PC-9 (cell line): Measurements from ENCODE around the gene LACC1. TPM values are rescaled to one million over a fixed set of nuclear protein-coding genes. Genes with fewer than 3 reads are reported as not detected.

Experiments
- BruUV-seq: library from RNA; stranded (reverse); fragments of 400-500 nt; replicated peaks from 2 replicates; lab custom pipeline; 2021; lab: Mats Ljungman, UMichigan
- CTCF ChIA-PET: fragments of 300-600 bp; sonication (Branson Sonifier 250); formaldehyde crosslinking; loops from one replicate; lab custom pipeline; 2022; ENCODE audit warnings: antibody characterized with exemption; lab: Charles Lee
- POLR2A ChIA-PET: fragments of 300-600 bp; sonication (Branson Sonifier 250); formaldehyde crosslinking; loops from one replicate; lab custom pipeline; 2022; ENCODE audit warnings: antibody characterized with exemption; ENCODE audit not compliant: unreplicated experiment; lab: Charles Lee
- DNase-seq, 2 experiments: peaks; one replicate each; pipeline versions ENCODE4 v3.0.0 to v3.0.0-alpha.2; 2015 to 2022; ENCODE audit warnings: mixed read lengths in 1 of 2
- H2AFZ ChIP-seq: fragments of 200-600 bp; sonication (generic); 2 replicates; pipeline ENCODE4 v1.8.1; 2017; ENCODE audit warnings: antibody characterized with exemption
- H3F3A ChIP-seq: fragments of 200-600 bp; sonication (generic); 2 replicates; pipeline ENCODE4 v1.8.1; 2017; ENCODE audit warnings: antibody characterized with exemption, mild to moderate bottlenecking, low read depth; ENCODE audit not compliant: insufficient read depth
- H3K27ac ChIP-seq: fragments of 200-600 bp; sonication (generic); 2 replicates; pipeline ENCODE4 v1.6.1; 2016; ENCODE audit warnings: mixed run types
- H3K27me3 ChIP-seq: fragments of 200-600 bp; sonication (generic); 2 replicates; pipeline ENCODE4 v1.6.1; 2016; ENCODE audit warnings: low read depth, mixed run types; ENCODE audit not compliant: insufficient read depth
- H3K36me3 ChIP-seq: fragments of 200-600 bp; sonication (generic); 2 replicates; pipeline ENCODE4 v1.6.1; 2016; ENCODE audit warnings: low read depth, mixed run types
- H3K4me1 ChIP-seq: fragments of 200-600 bp; sonication (generic); replicated peaks from 2 replicates; pipeline ENCODE4 v1.6.1; 2016; ENCODE audit warnings: mixed run types; ENCODE audit not compliant: insufficient read depth
- H3K4me2 ChIP-seq: fragments of 200-600 bp; sonication (generic); 2 replicates; pipeline ENCODE4 v1.6.1; 2017; ENCODE audit warnings: mixed run types
- H3K4me3 ChIP-seq: fragments of 200-600 bp; sonication (generic); 2 replicates; pipeline ENCODE4 v1.6.1; 2016; ENCODE audit warnings: mixed run types
- H3K79me2 ChIP-seq: fragments of 200-600 bp; sonication (generic); 2 replicates; pipeline ENCODE4 v1.6.1; 2017; ENCODE audit warnings: low read depth, mixed run types
- H3K9me2 ChIP-seq: fragments of 200-600 bp; sonication (generic); 2 replicates; pipeline ENCODE4 v1.8.1; 2017; ENCODE audit warnings: mild to moderate bottlenecking; ENCODE audit not compliant: insufficient read depth
- H3K9me3 ChIP-seq: fragments of 200-600 bp; sonication (generic); 2 replicates; pipeline ENCODE4 v1.8.1; 2016; ENCODE audit warnings: low read depth; ENCODE audit not compliant: insufficient read depth
- H4K20me1 ChIP-seq: fragments of 200-600 bp; sonication (generic); 2 replicates; pipeline ENCODE4 v1.8.1; 2017; ENCODE audit not compliant: insufficient read depth
- CTCF ChIP-seq: fragments of 200-600 bp; sonication (generic); conservative IDR thresholded peaks from 2 replicates; pipeline ENCODE4 v1.6.1; 2017; ENCODE audit warnings: mixed run types, antibody characterized with exemption, mild to moderate bottlenecking, moderate library complexity
- EZH2 ChIP-seq: fragments of 200-600 bp; sonication (generic); IDR thresholded peaks from 2 replicates; pipeline ENCODE4 v1.8.0; 2017; ENCODE audit warnings: antibody characterized with exemption, low read depth
- intact Hi-C: fragments of 100-400 bp; cut with micrococcal nuclease; formaldehyde crosslinking; loops from one replicate; pipeline ENCODE4 v1.10.0; 2022; ENCODE audit not compliant: unreplicated experiment
- total RNA-seq: library from RNA; stranded (reverse); gene quantifications from 2 replicates; pipeline ENCODE4 v1.2.3, GENCODE V29; 2021

Gene LACC1
- total RNA-seq, 1 experiment from 2014 or later, result 2.4 TPM

DNA sequence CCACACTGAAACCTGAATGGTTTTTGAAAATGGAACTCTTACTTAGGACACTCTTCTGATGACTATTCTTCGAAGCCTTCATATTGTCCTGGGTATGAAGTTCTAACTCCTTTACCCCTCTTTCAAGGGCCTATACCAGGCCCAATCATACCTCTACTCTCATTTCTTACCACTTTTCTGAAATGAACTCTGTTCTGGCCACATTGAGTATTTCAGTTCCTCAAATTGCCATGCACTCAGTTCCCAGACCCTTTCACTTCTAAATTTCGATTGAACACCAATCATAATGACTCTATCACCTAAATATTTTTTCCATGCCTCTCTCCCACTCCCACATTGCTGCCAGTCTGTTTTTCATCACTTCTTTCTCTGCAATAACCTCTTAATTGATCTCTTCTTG is 53.7 kb downstream of the LACC1 start:
- H3K9me2 ChIP-seq, result no peaks in the 10 kb centered on the region
- ChIA-PET POLR2A (no interaction called here), CTCF (no interaction called here)
- no peaks in the 10 kb centered on the region for H3F3A ChIP-seq
- H3K9me3 ChIP-seq, result 0 out of 2 replicates have a peak, but pooled peaks cover 5% of the 10 kb centered on the region
- DNase-seq, result no peak
- no peak overlapping the region for H2AFZ ChIP-seq
- no TSS peak for BruUV-seq
- H3K27ac ChIP-seq, result no peak overlapping the region
- H3K36me3 ChIP-seq, result no peaks in the 10 kb centered on the region
- intact Hi-C loops, result no loop called here
- no peaks in the 10 kb centered on the region for H3K4me1 ChIP-seq
- H4K20me1 ChIP-seq, result no peaks in the 10 kb centered on the region
- H3K4me3 ChIP-seq, result no peak overlapping the region
- no peaks in the 10 kb centered on the region for H3K79me2 ChIP-seq
- no peak for TF ChIP-seq EZH2
- no peak for TF ChIP-seq CTCF
- no peak overlapping the region for H3K4me2 ChIP-seq
- no peaks in the 10 kb centered on the region for H3K27me3 ChIP-seq

DNA sequence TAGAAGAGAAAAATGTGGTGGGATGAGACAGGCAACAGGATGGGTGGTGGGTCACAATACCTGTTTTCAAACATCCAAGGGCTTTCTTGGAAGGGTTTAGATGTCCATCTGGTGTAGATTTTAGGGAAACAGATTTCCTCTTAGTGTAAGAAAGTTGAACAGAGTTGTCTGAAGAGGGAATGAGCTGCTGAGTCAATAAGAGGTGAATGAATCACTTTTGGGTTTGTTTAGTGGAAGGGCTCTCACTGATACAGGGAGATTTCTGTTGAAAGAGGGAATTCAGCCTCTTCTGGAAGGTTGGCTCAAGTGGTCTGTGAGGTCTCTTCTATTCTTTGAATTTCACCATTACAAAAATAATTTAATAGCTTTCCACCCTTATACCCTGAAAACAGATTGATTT is 54.6 kb downstream of the LACC1 start:
- Histone ChIP-seq H3K27ac (no peak overlapping the region), H3K4me3 (no peak overlapping the region), H3K9me3 (0 out of 2 replicates have a peak, but pooled peaks cover 5% of the 10 kb centered on the region), H3K36me3 (no peaks in the 10 kb centered on the region), H3K9me2 (no peaks in the 10 kb centered on the region), H2AFZ (no peak overlapping the region), H3K4me1 (0 out of 2 replicates have a peak, but pooled peaks cover 6% of the 10 kb centered on the region), H3K4me2 (no peak overlapping the region), H4K20me1 (no peaks in the 10 kb centered on the region), H3K27me3 (no peaks in the 10 kb centered on the region), H3F3A (no peaks in the 10 kb centered on the region), H3K79me2 (no peaks in the 10 kb centered on the region)
- POLR2A ChIA-PET, result no interaction called here
- no peak for DNase-seq
- CTCF ChIA-PET, result no interaction called here
- no peak for TF ChIP-seq CTCF
- TF ChIP-seq EZH2, result no peak
- BruUV-seq, result no TSS peak
- intact Hi-C loops, result no loop called here

DNA sequence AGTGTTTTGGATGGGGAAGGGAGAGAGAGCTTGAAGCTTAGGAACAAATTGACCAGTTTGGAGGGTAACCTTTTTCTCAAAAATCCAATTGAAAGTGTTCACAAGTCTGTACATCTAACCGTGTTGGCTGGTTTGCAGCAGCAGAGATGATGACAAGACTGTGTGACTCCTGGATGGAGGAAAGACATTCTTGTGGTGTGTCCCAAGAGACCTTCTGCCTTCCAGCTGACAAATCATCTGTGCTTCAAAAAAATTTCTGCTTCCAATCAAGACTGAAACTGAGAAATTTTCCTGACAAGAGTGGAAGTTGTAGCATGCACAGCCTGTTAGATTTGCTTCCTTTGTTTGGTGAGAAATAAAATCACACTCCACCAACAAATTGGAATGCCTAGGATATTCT is 56.2 kb downstream of the LACC1 start:
- DNase-seq, result no peak
- no peaks in the 10 kb centered on the region for H3F3A ChIP-seq
- no peak for TF ChIP-seq CTCF
- TF ChIP-seq EZH2, result no peak
- ChIA-PET POLR2A (interaction anchor here (0.6 kb wide), 1 partner anchor 18 kb away, joined by 3 read pairs; no protein-coding TSS in a partner anchor), CTCF (no interaction called here)
- no peaks in the 10 kb centered on the region for H3K27me3 ChIP-seq
- no TSS peak for BruUV-seq
- H2AFZ ChIP-seq, result no peak overlapping the region
- no peaks in the 10 kb centered on the region for H3K36me3 ChIP-seq
- H3K9me3 ChIP-seq, result 0 out of 2 replicates have a peak, but pooled peaks cover 4% of the 10 kb centered on the region
- 0 out of 2 replicates have a peak, but pooled peaks cover 9% of the 10 kb centered on the region for H3K4me1 ChIP-seq
- H3K4me2 ChIP-seq, result no peak overlapping the region
- no peaks in the 10 kb centered on the region for H3K9me2 ChIP-seq
- intact Hi-C loops, result no loop called here
- no peak overlapping the region for H3K4me3 ChIP-seq
- H3K79me2 ChIP-seq, result no peaks in the 10 kb centered on the region
- H3K27ac ChIP-seq, result no peak overlapping the region
- H4K20me1 ChIP-seq, result no peaks in the 10 kb centered on the region
